Measurements from ENCODE around the gene CBY2. TPM values are rescaled to one million over a fixed set of nuclear protein-coding genes. Genes with fewer than 3 reads are reported as not detected.

Gene CBY2
- total RNA-seq, 1 donor from 2014 or later = not detected

DNA sequence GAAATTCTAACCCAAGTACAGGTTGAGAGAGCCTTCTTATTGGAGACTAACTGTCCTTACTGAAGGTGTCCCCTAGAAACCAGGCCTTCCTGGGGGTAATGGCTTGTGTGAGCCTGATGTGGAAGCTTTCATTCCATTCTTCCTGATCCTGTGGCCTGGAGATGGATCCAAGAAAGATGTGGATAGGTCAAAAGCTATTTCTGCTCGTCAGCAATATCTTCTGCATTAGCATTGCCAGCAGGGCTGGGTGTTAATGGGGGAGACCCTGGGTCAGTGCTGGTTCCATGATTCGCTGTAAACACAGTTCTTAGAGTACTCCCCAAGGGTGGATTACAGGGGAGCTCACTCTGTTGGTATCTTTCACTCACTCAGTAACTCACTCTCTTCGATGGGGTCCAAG, 42.9 kb downstream of the CBY2 start:
- H3K9me3 ChIP-seq (ENCODE audit: insufficient read depth, low read depth, low read length) = no peaks in the 10 kb centered on the region
- Mint-ChIP-seq H3K9me3 (ENCODE audit: unreplicated experiment) (peaks cover 5% of the 10 kb centered on the region), H3K27me3 (ENCODE audit: low read depth, unreplicated experiment) (peaks cover 29% of the 10 kb centered on the region), H3K4me3 (ENCODE audit: unreplicated experiment) (no peak overlapping the region), H3K36me3 (ENCODE audit: low read depth, unreplicated experiment) (no peaks in the 10 kb centered on the region), H3K4me1 (ENCODE audit: low read depth, unreplicated experiment) (no peaks in the 10 kb centered on the region), H3K27ac (ENCODE audit: unreplicated experiment) (no peak overlapping the region)
- H4K20me1 ChIP-seq (ENCODE audit: insufficient read depth, low read length) = no peaks in the 10 kb centered on the region
- H3K4me2 ChIP-seq (ENCODE audit: low read length) = no peak overlapping the region
- no peak for DNase-seq (ENCODE audit: low read depth)
- FAIRE-seq = no peak
- no peak overlapping the region for H2AFZ ChIP-seq (ENCODE audit: low read depth, low read length)
- TF ChIP-seq, protein P1, sequence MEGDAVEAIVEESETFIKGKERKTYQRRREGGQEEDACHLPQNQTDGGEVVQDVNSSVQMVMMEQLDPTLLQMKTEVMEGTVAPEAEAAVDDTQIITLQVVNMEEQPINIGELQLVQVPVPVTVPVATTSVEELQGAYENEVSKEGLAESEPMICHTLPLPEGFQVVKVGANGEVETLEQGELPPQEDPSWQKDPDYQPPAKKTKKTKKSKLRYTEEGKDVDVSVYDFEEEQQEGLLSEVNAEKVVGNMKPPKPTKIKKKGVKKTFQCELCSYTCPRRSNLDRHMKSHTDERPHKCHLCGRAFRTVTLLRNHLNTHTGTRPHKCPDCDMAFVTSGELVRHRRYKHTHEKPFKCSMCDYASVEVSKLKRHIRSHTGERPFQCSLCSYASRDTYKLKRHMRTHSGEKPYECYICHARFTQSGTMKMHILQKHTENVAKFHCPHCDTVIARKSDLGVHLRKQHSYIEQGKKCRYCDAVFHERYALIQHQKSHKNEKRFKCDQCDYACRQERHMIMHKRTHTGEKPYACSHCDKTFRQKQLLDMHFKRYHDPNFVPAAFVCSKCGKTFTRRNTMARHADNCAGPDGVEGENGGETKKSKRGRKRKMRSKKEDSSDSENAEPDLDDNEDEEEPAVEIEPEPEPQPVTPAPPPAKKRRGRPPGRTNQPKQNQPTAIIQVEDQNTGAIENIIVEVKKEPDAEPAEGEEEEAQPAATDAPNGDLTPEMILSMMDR (IDR thresholded peaks at IDR 0.05; ENCODE audit: insufficient read depth, low read depth, low read length) = no peak
- TF ChIP-seq EZH2 (IDR thresholded peaks at IDR 0.05; ENCODE audit: insufficient read depth, low read length) = no peak
- no peak overlapping the region for H3K9ac ChIP-seq (ENCODE audit: low read length)
- H3K79me2 ChIP-seq (ENCODE audit: insufficient read depth, low read length) = no peaks in the 10 kb centered on the region
- no peaks in the 10 kb centered on the region for H3K4me1 ChIP-seq (ENCODE audit: insufficient read depth, low read length)
- no peaks in the 10 kb centered on the region for H3K36me3 ChIP-seq (ENCODE audit: insufficient read depth, low read length)
- no peak overlapping the region for H3K27ac ChIP-seq (ENCODE audit: low read depth, low read length)
- no peak overlapping the region for H3K4me3 ChIP-seq (ENCODE audit: insufficient read depth, low read depth, low read length)
- H3K27me3 ChIP-seq (ENCODE audit: insufficient read depth, low read length) = peaks cover 2% of the 10 kb centered on the region

DNA sequence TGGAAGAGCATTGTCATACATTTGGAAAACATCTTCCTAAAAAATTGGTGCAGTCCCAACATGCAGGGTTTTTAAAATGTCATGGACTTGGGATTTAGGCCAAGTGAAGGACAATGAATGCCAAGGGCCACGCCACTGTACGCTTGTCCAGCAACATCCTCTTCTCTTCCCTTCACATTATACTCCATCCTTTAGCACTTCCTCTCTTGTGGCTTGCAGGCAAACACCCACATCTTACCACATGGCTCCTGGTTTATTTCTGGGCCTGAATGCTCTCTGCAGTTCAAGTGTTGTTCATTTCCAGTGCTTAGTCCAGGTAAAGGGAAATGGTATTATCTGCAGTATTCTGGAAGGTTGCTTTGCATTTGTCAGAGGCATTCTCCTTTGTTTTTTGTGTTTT, 45.0 kb downstream of the CBY2 start:
- H3K36me3 ChIP-seq (ENCODE audit: insufficient read depth, low read length) = no peaks in the 10 kb centered on the region
- H3K27me3 ChIP-seq (ENCODE audit: insufficient read depth, low read length) = peaks cover 2% of the 10 kb centered on the region
- FAIRE-seq = no peak

DNA sequence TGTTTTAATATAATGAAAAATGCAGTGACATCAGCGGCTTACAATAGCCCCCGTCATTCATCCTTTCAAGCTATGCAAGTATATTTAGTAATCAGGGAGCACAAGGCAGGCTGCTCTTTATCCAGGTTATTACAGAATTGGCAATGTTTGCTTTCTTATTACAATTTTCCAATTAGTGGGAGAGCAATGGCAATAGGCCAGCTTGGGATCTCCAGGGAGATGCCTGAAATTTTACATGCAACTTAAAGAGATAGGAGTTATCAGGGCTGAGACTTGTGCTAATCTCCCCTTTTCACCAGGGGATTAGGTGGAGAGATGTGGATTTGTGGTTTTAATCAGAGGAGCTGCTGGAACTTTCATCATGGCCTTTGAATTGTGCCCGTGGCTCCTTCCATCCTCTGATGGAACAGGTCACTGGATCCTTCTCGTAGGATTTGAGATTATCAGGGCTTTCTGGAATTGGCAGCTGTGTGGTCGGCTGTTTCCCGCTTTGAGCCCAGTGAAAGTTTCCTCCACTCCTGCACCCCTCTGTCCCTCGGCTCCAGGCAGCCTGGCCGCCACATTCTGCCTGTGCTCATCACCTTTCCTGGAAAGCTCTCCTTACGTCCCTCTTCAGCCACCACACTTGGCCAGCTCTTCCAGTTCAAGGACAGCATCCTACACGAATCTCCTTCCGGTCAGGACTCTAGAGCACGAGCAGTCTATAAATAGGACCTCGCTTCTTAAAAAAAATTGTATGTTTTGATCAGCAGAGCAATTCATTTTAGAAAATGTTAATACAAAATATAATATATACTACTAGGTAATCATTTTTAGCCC, 47.0 kb downstream of the CBY2 start:
- H3K27me3 ChIP-seq (ENCODE audit: insufficient read depth, low read length) = peaks cover 2% of the 10 kb centered on the region
- H3K4me3 ChIP-seq (ENCODE audit: insufficient read depth, low read depth, low read length) = no peak overlapping the region
- no peak for TF ChIP-seq EZH2 (IDR thresholded peaks at IDR 0.05; ENCODE audit: insufficient read depth, low read length)
- TF ChIP-seq, protein P1 (IDR thresholded peaks at IDR 0.05; ENCODE audit: insufficient read depth, low read depth, low read length) = no peak
- no peak overlapping the region for H3K9ac ChIP-seq (ENCODE audit: low read length)
- H3K9me3 Mint-ChIP-seq (ENCODE audit: unreplicated experiment) = peaks cover 15% of the 10 kb centered on the region
- H3K27ac Mint-ChIP-seq (ENCODE audit: unreplicated experiment) = no peak overlapping the region
- H3K36me3 ChIP-seq (ENCODE audit: insufficient read depth, low read length) = no peaks in the 10 kb centered on the region
- no peaks in the 10 kb centered on the region for H4K20me1 ChIP-seq (ENCODE audit: insufficient read depth, low read length)
- no peak for FAIRE-seq
- no peaks in the 10 kb centered on the region for H3K4me1 ChIP-seq (ENCODE audit: insufficient read depth, low read length)
- H3K9me3 ChIP-seq (ENCODE audit: insufficient read depth, low read depth, low read length) = no peaks in the 10 kb centered on the region
- no peak overlapping the region for H3K4me3 Mint-ChIP-seq (ENCODE audit: unreplicated experiment)
- DNase-seq (ENCODE audit: low read depth) = no peak
- no peak overlapping the region for H3K4me2 ChIP-seq (ENCODE audit: low read length)
- H3K79me2 ChIP-seq (ENCODE audit: insufficient read depth, low read length) = no peaks in the 10 kb centered on the region
- no peaks in the 10 kb centered on the region for H3K36me3 Mint-ChIP-seq (ENCODE audit: low read depth, unreplicated experiment)
- H3K27me3 Mint-ChIP-seq (ENCODE audit: low read depth, unreplicated experiment) = peaks cover 20% of the 10 kb centered on the region
- no peak overlapping the region for H2AFZ ChIP-seq (ENCODE audit: low read depth, low read length)
- H3K27ac ChIP-seq (ENCODE audit: low read depth, low read length) = no peak overlapping the region
- no peaks in the 10 kb centered on the region for H3K4me1 Mint-ChIP-seq (ENCODE audit: low read depth, unreplicated experiment)

More for the DNA sequence above, 45.0 kb downstream of the CBY2 start:
- H2AFZ ChIP-seq (ENCODE audit: low read depth, low read length) = no peak overlapping the region
- no peaks in the 10 kb centered on the region for H4K20me1 ChIP-seq (ENCODE audit: insufficient read depth, low read length)
- no peak overlapping the region for H3K27ac ChIP-seq (ENCODE audit: low read depth, low read length)
- H3K9me3 ChIP-seq (ENCODE audit: insufficient read depth, low read depth, low read length) = no peaks in the 10 kb centered on the region
- no peaks in the 10 kb centered on the region for H3K4me1 ChIP-seq (ENCODE audit: insufficient read depth, low read length)
- peaks cover 7% of the 10 kb centered on the region for H3K9me3 Mint-ChIP-seq (ENCODE audit: unreplicated experiment)
- no peaks in the 10 kb centered on the region for H3K4me1 Mint-ChIP-seq (ENCODE audit: low read depth, unreplicated experiment)
- H3K27me3 Mint-ChIP-seq (ENCODE audit: low read depth, unreplicated experiment) = peaks cover 25% of the 10 kb centered on the region
- H3K36me3 Mint-ChIP-seq (ENCODE audit: low read depth, unreplicated experiment) = no peaks in the 10 kb centered on the region
- no peak for DNase-seq (ENCODE audit: low read depth)
- no peaks in the 10 kb centered on the region for H3K79me2 ChIP-seq (ENCODE audit: insufficient read depth, low read length)
- no peak overlapping the region for H3K9ac ChIP-seq (ENCODE audit: low read length)
- H3K4me2 ChIP-seq (ENCODE audit: low read length) = no peak overlapping the region
- H3K4me3 Mint-ChIP-seq (ENCODE audit: unreplicated experiment) = no peak overlapping the region
- H3K4me3 ChIP-seq (ENCODE audit: insufficient read depth, low read depth, low read length) = no peak overlapping the region
- TF ChIP-seq EZH2 (IDR thresholded peaks at IDR 0.05; ENCODE audit: insufficient read depth, low read length) = no peak
- H3K27ac Mint-ChIP-seq (ENCODE audit: unreplicated experiment) = no peak overlapping the region
